ENCODE measurements around the gene SIRT3.

SIRT3 gene

GRCh38 chr11:270451-271318 lies 34.5 kb upstream of the SIRT3 start:
- DNase-seq (ENCODE audit: low spot score): no peak

GRCh38 chr11:269146-269890 lies 33.2 kb upstream of the SIRT3 start:
- no peak for DNase-seq (ENCODE audit: low spot score)

GRCh38 chr11:268716-269145 lies 32.6 kb upstream of the SIRT3 start:
- DNase-seq (ENCODE audit: low spot score): peak; percentile 70

- peak; percentile 32 for DNase-seq (ENCODE audit: low spot score)
Measured at GRCh38 chr11:267491-267994, 31.4 kb upstream of the SIRT3 start.

- DNase-seq (ENCODE audit: low spot score): no peak
Measured at GRCh38 chr11:266676-267439, 30.7 kb upstream of the SIRT3 start.

- DNase-seq (ENCODE audit: low spot score): no peak
Measured at GRCh38 chr11:261624-262023, 25.5 kb upstream of the SIRT3 start.

- no peak for DNase-seq (ENCODE audit: low spot score)
Measured at GRCh38 chr11:259413-259812, 23.3 kb upstream of the SIRT3 start.

- no peak for DNase-seq (ENCODE audit: low spot score)
Measured at GRCh38 chr11:257766-258493, 21.8 kb upstream of the SIRT3 start.

GRCh38 chr11:256952-257737 lies 21.0 kb upstream of the SIRT3 start:
- no peak for DNase-seq (ENCODE audit: low spot score)

GRCh38 chr11:255816-256215 lies 19.7 kb upstream of the SIRT3 start:
- DNase-seq (ENCODE audit: low spot score): no peak

- no peak for DNase-seq (ENCODE audit: low spot score)
Measured at GRCh38 chr11:255176-255575, 19.0 kb upstream of the SIRT3 start.

- no peak for DNase-seq (ENCODE audit: low spot score)
Measured at GRCh38 chr11:253886-254270, 17.7 kb upstream of the SIRT3 start.

- DNase-seq (ENCODE audit: low spot score): no peak
Measured at GRCh38 chr11:253160-253885, 17.2 kb upstream of the SIRT3 start.

- no peak for DNase-seq (ENCODE audit: low spot score)
Measured at GRCh38 chr11:252666-253065, 16.5 kb upstream of the SIRT3 start.

GRCh38 chr11:251550-251949 lies 15.4 kb upstream of the SIRT3 start:
- no peak for DNase-seq (ENCODE audit: low spot score)

- peak; percentile 50 for DNase-seq (ENCODE audit: low spot score)
Measured at GRCh38 chr11:250740-251299, 14.7 kb upstream of the SIRT3 start.

- no peak for DNase-seq (ENCODE audit: low spot score)
Measured at GRCh38 chr11:250274-250673, 14.1 kb upstream of the SIRT3 start.

GRCh38 chr11:249062-249461 lies 12.9 kb upstream of the SIRT3 start:
- no peak for DNase-seq (ENCODE audit: low spot score)

GRCh38 chr11:244376-244775 lies 8.2 kb upstream of the SIRT3 start:
- no peak for DNase-seq (ENCODE audit: low spot score)

GRCh38 chr11:241634-242033 lies 5.5 kb upstream of the SIRT3 start:
- no peak for DNase-seq (ENCODE audit: low spot score)
